H1 (cell line): ENCODE measurements around the gene SMARCD1.

ENCODE experiments used
- NRF1 ChIP-seq: IDR thresholded peaks from 2 replicates; pipeline ENCODE4 v1.6.1; 2011; ENCODE audit warnings: mild to moderate bottlenecking, low read depth, low read length, improper control_type of control experiment
- POLR2AphosphoS5 ChIP-seq: IDR thresholded peaks from 2 replicates; pipeline ENCODE4 v1.6.1; 2011; ENCODE audit warnings: low read depth, low read length

- TF ChIP-seq POLR2AphosphoS5 (no peak), NRF1 (no peak)
Observed at GRCh38 chr12:50081096-50081808, 3.9 kb upstream of the SMARCD1 start.
